Astrocyte (in vitro differentiated cells and primary cell): ENCODE data around the gene RIOK3.

Experiments used
- EZH2 ChIP-seq: IDR thresholded peaks from 2 replicates; pipeline ENCODE4 v1.6.1; 2012; ENCODE audit warnings: mild to moderate bottlenecking, low read length, inconsistent platforms; ENCODE audit not compliant: insufficient read depth
- TF ChIP-seq, protein P1 (sequence below): IDR thresholded peaks from 2 replicates; pipeline ENCODE4 v1.5.1; 2011; ENCODE audit warnings: low read depth, mild to moderate bottlenecking, inconsistent platforms, low read length, moderate library complexity; ENCODE audit not compliant: insufficient read depth

GRCh38 chr18:23459530-23459921 is 6.4 kb downstream of the RIOK3 start:
- no peak for TF ChIP-seq EZH2
- TF ChIP-seq, protein P1, sequence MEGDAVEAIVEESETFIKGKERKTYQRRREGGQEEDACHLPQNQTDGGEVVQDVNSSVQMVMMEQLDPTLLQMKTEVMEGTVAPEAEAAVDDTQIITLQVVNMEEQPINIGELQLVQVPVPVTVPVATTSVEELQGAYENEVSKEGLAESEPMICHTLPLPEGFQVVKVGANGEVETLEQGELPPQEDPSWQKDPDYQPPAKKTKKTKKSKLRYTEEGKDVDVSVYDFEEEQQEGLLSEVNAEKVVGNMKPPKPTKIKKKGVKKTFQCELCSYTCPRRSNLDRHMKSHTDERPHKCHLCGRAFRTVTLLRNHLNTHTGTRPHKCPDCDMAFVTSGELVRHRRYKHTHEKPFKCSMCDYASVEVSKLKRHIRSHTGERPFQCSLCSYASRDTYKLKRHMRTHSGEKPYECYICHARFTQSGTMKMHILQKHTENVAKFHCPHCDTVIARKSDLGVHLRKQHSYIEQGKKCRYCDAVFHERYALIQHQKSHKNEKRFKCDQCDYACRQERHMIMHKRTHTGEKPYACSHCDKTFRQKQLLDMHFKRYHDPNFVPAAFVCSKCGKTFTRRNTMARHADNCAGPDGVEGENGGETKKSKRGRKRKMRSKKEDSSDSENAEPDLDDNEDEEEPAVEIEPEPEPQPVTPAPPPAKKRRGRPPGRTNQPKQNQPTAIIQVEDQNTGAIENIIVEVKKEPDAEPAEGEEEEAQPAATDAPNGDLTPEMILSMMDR = no peak
